K562 (cell line): ENCODE data around the gene ITPK1.

Experiments used
- FOXM1 ChIP-seq, 2 experiments: fragments of 450-650 bp in 1 of 2; sonication (generic) in 1 of 2; formaldehyde crosslinking in 1 of 2; IDR thresholded peaks; 2 replicates each; pipeline versions ENCODE4 v1.6.1 to v1.9.0; 2017 to 2022; ENCODE audit warnings: low read depth in 2 of 2, mild to moderate bottlenecking in 2 of 2, missing genetic modification reagents in 1 of 2, moderate library complexity in 1 of 2
- HDAC2 ChIP-seq: fragments of 450-650 bp; IDR thresholded peaks from 2 replicates; pipeline ENCODE4 v1.6.1; 2016; ENCODE audit warnings: mild to moderate bottlenecking
- HNRNPK ChIP-seq: fragments of 200-400 bp; formaldehyde crosslinking; IDR thresholded peaks from one replicate; pipeline ENCODE4 v1.6.1; 2018; ENCODE audit warnings: mild to moderate bottlenecking, low read depth, low read length; ENCODE audit not compliant: poor library complexity, severe bottlenecking
- RBFOX2 ChIP-seq: fragments of 200-400 bp; formaldehyde crosslinking; IDR thresholded peaks from 2 replicates; pipeline ENCODE4 v1.6.1; 2017; ENCODE audit warnings: low read depth, mild to moderate bottlenecking, low read length, moderate library complexity
- RFX5 ChIP-seq: IDR thresholded peaks from 2 replicates; pipeline ENCODE4 v1.6.1; 2011; ENCODE audit warnings: low read depth, mild to moderate bottlenecking, improper control_type of control experiment, low read length
- SOX6 ChIP-seq: fragments of 450-650 bp; IDR thresholded peaks from 2 replicates; pipeline ENCODE4 v1.6.1; 2014; ENCODE audit warnings: mild to moderate bottlenecking
- ZNF121 ChIP-seq: sonication (generic); formaldehyde crosslinking; conservative IDR thresholded peaks from 2 replicates; pipeline ENCODE4 v1.8.0; 2022; ENCODE audit warnings: missing genetic modification reagents
- TF ChIP-seq, protein P1 (sequence below), 3 experiments: IDR thresholded peaks in 2 of 3; conservative IDR thresholded peaks in 1 of 3; 2 replicates each; pipeline ENCODE4 v1.5.1; 2011 to 2012; ENCODE audit warnings: low read length in 3 of 3, mild to moderate bottlenecking in 3 of 3, control low read depth in 2 of 3, improper control_type of control experiment in 1 of 3, inconsistent platforms in 1 of 3, low read depth in 1 of 3, mixed read lengths in 1 of 3, moderate library complexity in 1 of 3; ENCODE audit not compliant: insufficient read depth in 2 of 3
- TF ChIP-seq, protein P2 (sequence below): sonication (generic); IDR thresholded peaks from 2 replicates; pipeline ENCODE4 v1.6.1; 2016

DNA sequence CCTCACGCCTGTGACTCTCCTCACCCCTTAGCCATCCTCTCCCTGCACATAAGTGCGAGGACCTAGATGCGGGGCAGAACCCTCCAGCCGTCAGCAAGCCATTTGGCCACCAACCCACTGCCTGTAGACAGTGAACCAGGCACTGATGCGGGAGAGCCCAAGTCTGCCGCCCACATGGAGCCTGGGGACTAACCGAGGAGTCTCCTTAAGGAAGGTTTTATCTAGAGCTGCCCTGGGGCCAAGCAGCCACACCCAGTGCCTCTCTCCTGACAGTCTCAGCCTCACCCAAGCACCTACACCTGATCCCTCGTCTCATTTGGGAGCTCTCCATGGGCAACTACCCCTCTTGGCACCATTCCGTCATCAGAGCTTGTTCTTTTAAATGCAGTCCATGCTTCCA is 120.1 kb downstream of the ITPK1 start:
- no peak for TF ChIP-seq ZNF121 (CRISPR knock-in tag)
- TF ChIP-seq, protein P1, sequence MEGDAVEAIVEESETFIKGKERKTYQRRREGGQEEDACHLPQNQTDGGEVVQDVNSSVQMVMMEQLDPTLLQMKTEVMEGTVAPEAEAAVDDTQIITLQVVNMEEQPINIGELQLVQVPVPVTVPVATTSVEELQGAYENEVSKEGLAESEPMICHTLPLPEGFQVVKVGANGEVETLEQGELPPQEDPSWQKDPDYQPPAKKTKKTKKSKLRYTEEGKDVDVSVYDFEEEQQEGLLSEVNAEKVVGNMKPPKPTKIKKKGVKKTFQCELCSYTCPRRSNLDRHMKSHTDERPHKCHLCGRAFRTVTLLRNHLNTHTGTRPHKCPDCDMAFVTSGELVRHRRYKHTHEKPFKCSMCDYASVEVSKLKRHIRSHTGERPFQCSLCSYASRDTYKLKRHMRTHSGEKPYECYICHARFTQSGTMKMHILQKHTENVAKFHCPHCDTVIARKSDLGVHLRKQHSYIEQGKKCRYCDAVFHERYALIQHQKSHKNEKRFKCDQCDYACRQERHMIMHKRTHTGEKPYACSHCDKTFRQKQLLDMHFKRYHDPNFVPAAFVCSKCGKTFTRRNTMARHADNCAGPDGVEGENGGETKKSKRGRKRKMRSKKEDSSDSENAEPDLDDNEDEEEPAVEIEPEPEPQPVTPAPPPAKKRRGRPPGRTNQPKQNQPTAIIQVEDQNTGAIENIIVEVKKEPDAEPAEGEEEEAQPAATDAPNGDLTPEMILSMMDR (IDR thresholded peaks at IDR 0.05 in 2 of 3, conservative IDR thresholded peaks at IDR 0.05 in 1 of 3; ENCODE audit: insufficient read depth in 2 of 3, low read depth in 1 of 3, low read length in 3 of 3): no peak
- TF ChIP-seq, protein P2, sequence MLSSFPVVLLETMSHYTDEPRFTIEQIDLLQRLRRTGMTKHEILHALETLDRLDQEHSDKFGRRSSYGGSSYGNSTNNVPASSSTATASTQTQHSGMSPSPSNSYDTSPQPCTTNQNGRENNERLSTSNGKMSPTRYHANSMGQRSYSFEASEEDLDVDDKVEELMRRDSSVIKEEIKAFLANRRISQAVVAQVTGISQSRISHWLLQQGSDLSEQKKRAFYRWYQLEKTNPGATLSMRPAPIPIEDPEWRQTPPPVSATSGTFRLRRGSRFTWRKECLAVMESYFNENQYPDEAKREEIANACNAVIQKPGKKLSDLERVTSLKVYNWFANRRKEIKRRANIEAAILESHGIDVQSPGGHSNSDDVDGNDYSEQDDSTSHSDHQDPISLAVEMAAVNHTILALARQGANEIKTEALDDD: no peak
- no peak for TF ChIP-seq FOXM1 (IDR thresholded peaks at IDR 0.05; ENCODE audit: low read depth)
- TF ChIP-seq FOXM1 (CRISPR knock-in tag; IDR thresholded peaks at IDR 0.05; ENCODE audit: low read depth): no peak
- TF ChIP-seq HDAC2: no peak
- no peak for TF ChIP-seq RBFOX2
- no peak for TF ChIP-seq SOX6
- TF ChIP-seq RFX5: no peak
- TF ChIP-seq HNRNPK: no peak
